Stimulated activated CD8-positive, alpha-beta memory T cell treated with anti-CD3 and anti-CD28 coated beads, Interleukin-4, amount 100 ng/mL, for 4 hours (primary cell): ENCODE measurements around the gene SLC49A4.

Source experiments
- DNase-seq, 2 donors: peaks; one replicate each; pipeline ENCODE4 v3.0.0-alpha.2; 2020; ENCODE audit warnings: low read depth in 2 of 2, low spot score in 1 of 2

The SLC49A4 gene

GRCh38 chr3:122843604-122844003, 48.7 kb downstream of the SLC49A4 start:
- no peak for DNase-seq

DNA sequence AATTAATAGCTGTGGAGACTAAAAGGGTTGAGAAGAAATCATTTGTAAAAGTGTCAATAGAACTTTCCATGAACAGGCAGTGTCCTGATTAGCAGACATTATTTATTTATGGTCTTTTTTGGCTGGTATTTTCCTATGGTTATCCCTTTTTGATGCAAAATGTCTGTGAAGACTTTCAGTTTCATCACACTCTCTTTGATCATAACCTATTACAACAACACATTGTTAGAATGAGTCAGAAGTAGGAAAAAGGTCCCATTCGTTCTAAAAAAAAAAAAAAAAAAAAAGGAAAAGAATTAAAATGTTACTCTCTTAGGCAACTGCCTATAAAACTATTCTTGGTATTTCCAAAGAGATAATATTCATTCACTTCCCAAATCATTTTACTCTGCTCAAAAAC, 62.1 kb downstream of the SLC49A4 start:
- no peak for DNase-seq

GRCh38 chr3:122858373-122858772, 63.5 kb downstream of the SLC49A4 start:
- no peak for DNase-seq

DNA sequence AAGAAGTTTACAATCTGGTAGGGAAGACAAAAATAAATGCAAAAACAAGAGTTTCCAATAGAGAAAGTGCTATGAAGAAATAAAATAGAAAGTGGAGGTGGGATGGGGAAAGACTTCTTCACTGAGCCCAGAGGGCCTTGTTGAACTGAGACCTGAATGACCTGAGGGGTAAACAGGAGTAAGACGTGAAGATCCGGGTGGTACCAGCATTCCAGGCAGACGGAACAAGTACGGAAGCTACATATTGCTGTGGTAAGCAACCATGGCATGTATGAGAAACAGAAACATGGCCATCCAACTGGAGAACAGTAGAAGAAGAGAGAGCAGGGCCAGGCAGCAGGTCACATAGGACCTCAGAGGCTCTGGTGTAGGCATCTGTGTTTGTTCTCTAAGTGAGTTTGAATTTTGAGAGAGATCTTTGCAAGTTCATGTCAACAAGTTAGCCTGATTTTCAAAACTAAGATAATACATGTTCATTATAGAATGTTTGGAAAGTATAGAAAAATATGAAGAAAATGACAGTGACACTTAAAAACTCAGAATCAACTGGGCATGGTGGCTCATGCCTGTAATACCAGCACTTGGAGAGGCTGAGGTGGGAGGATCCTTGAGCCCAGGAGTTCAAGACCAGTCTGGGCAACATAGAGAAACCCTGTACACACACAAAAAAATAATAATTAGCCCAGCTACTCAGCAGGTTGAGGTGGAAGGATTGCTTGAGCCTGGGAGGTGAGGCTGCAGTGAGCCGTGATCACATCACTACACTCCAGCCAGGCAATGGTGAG, 64.3 kb downstream of the SLC49A4 start:
- DNase-seq = no peak

DNA sequence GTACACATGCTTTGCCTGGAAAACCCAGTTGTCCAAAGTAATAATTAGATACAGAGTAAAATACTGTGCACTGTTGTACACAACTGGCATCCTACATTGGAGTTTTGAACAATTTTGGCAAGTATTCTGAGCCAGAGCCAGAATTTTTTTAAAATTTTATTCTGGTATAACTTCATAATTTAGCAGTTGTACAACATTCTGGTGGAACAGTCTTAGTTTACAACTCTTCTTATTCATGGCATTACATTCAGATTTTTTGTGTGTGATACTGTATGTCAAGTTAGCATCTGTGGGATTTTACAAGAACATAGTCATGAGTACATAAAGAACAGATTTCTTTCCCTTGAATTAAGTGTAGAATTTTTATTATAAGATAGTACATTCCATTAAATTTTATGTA, 67.5 kb downstream of the SLC49A4 start:
- DNase-seq = no peak

DNA sequence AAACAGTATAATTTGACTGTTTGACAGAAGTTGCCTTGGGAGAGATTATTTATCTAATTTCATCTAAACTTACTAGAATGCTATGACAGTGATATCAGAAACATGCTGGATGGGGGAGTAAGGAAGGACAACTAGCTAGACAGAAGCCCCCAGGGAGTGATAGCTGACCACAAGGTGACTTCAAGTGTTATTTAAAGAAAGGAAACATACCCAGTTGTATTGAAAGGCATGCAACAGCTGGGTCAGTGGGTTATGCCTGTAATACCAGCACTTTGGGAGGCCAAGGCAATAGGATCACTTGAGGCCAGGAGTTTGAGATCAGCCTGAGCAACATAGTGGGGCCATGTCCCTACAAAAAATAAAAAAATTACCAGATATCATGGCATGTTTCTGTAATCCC, 69.6 kb downstream of the SLC49A4 start:
- DNase-seq = no peak

GRCh38 chr3:122868322-122868721, 73.5 kb downstream of the SLC49A4 start:
- DNase-seq = no peak

- no peak for DNase-seq
These were observed 79.1 kb downstream of the SLC49A4 start for GRCh38 chr3:122873741-122874515.

DNA sequence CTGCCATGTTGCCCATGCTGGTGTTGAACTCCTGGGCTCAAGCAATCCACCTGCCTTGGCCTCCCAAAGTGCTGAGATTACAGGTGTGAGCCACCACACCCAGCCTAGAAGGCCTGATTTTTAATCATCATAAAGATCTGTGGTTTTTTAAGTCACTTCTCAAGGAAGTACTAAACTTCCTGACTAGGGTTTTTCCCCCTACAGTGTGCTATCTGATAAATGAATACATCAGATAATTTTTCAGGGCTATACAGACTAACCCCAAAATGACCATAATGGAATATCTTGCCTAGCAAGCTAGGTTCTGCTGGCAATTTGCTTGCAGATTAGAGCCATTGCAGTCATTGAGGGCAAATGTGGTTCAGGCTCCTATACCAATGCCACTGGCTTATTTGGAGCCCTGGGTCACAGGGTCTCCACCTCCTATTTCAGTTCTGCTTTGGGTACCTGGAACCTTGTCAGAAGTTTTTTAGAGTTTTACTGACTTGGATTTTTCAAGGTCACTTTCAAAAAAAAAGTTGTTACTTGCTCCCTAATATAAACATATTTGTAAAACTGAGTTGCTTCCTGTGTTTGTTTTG, 80.8 kb downstream of the SLC49A4 start:
- no peak for DNase-seq

DNA sequence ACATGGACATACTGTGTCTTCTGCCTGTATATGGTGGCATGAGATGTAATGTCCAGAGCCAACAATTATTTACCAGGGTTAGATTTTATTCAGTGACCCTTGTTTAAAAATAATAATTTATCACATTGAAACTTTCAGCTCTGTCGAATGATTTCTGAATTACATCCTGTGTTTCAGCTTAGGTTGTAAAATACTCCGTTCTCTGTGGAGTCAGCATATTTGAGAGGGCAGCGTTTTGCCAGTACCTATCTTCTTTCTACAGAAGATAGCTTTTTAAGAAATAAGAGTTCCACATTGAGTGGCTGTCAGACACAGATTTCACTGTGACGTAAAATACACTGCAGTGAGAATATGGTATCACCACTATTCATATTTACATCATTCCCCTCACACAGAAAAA, 85.3 kb downstream of the SLC49A4 start:
- DNase-seq = no peak

- DNase-seq = no peak
These were observed 85.8 kb downstream of the SLC49A4 start for GRCh38 chr3:122880624-122881023.

DNA sequence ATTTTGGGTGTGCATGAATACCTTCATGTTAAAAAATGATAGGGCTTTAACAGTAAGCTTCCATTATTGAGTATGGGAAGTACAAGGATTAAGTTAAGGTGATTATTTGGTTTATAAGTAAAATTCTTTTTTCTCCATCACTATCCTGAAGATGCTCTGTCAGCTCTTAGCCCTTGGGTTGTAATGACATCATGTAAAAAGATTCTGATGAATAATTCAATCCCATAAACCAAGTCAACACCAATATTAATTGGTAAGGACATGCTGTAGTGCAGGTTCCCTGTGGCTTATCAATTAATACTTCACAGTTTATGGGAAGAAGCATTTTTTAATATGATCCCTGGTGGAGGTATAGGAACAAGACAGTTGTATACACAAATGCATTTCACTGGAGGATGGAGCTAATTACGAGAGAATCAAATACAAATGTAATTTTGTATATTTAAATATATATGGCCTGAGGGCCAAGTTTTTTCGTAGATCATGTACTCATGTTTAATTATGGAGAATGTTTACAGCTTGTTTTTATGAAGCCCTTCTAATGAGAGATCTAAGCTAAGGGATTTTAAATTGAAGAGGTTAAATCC, 87.6 kb downstream of the SLC49A4 start:
- DNase-seq = no peak

DNA sequence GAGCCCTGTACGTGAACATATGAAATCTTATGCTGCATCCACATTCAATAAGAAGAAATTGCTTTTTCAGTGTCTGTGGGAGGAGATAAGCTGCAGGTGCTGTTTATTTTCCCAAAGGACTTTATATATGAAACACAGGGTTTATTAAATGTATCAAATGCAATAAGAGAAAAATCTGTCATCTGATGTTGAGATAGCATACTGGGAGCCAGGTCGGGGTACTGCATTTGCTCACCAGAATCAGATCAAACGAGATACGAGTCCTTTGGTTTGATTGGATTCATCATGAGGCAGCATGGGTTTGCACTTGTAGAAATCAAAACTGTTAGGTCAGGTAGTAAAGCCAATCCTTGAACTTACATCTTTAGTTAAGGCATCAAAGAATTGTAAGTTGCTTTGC, 91.4 kb downstream of the SLC49A4 start:
- no peak for DNase-seq

- no peak for DNase-seq
These were observed 92.1 kb downstream of the SLC49A4 start for GRCh38 chr3:122886946-122887345.

DNA sequence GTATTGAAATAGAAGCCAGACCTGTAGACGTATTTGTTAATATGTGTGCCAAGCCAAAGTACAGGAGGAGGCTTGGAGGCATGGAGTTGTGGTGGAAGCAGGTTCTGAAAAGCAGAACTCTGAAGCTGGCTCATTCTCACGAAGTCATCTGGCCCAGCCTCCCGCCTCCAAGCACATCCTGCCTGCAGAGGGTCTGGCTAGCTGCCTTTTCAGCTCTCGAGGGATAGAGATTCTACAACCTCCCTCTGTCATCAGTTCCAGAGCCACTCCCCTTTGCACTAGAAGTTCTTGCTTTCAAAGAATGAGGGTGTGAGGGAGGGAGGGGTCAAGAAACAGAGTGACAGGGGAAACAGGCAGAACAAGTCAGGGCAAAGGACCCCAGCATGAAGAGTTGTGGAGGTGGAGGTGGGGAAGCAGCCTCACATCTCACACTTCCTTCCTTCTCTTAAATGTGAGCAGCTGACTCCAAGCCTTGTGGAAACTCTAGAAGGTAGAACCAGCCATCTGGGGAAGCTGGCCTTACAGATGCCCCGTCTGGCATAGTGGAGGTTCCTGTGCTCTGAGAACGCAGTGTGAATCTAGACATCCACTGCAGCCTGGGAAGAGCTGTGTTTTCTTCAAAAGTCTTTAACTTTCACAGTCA, 95.3 kb downstream of the SLC49A4 start:
- DNase-seq = no peak

- DNase-seq = no peak
These were observed 95.9 kb downstream of the SLC49A4 start for GRCh38 chr3:122890720-122891220.

GRCh38 chr3:122892118-122892960, 97.5 kb downstream of the SLC49A4 start:
- DNase-seq = no peak

DNA sequence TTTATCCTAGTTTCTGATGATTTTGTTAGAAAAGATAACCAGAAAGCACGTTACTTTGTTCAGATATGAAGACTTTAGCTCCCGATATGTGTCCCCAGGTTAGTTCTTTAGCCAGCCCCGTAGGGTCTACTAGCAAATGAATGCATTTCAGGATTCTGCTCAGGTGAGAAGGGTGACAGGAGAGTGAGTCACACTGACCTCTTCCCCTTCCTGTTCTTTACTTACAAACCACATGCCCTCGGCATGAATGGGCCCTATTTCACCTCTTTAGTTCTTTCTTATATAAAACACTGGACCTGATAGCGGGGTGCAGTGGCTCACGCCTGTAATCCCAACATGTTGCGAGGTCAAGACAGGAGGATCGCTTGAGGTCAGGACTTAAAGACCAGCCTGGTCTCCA, 98.4 kb downstream of the SLC49A4 start:
- no peak for DNase-seq

- no peak for DNase-seq
These were observed 99.1 kb downstream of the SLC49A4 start for GRCh38 chr3:122893754-122894668.
